Cardiac septum (tissue), 1 donor: ENCODE measurements around the gene TLR7. TPM values are rescaled to one million over a fixed set of nuclear protein-coding genes. Genes with fewer than 3 reads are reported as not detected.

Experiments
- DNase-seq: peaks from one replicate; pipeline ENCODE4 v3.0.0-alpha.2; 2020; ENCODE audit warnings: low spot score
- intact Hi-C: fragments of 100-400 bp; cut with DNase I; formaldehyde crosslinking; loops from one replicate; pipeline ENCODE4 v1.14.0; 2022
- total RNA-seq: library from RNA; stranded (reverse); fragmentation: NEBNext Ultra II Directional; extraction: Animal tissue kit (Norgen Biotek cat#: 25700); gene quantifications from one replicate; pipeline ENCODE4 v1.2.1, GENCODE V29; 2021
- donor health status: DM: no; HTN: no; CAD: no.

TLR7 gene
- total RNA-seq, 1 donor from 2014 or later, result 0.92 TPM

DNA sequence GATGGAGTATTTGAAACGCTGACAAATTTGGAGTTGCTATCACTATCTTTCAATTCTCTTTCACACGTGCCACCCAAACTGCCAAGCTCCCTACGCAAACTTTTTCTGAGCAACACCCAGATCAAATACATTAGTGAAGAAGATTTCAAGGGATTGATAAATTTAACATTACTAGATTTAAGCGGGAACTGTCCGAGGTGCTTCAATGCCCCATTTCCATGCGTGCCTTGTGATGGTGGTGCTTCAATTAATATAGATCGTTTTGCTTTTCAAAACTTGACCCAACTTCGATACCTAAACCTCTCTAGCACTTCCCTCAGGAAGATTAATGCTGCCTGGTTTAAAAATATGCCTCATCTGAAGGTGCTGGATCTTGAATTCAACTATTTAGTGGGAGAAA is 52.7 kb downstream of the TLR7 start:
- DNase-seq, result no peak
- intact Hi-C loops, result no loop called here

DNA sequence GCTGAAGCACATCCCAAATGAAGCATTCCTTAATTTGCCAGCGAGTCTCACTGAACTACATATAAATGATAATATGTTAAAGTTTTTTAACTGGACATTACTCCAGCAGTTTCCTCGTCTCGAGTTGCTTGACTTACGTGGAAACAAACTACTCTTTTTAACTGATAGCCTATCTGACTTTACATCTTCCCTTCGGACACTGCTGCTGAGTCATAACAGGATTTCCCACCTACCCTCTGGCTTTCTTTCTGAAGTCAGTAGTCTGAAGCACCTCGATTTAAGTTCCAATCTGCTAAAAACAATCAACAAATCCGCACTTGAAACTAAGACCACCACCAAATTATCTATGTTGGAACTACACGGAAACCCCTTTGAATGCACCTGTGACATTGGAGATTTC is 54.1 kb downstream of the TLR7 start:
- DNase-seq, result no peak
- intact Hi-C loops, result no loop called here

DNA sequence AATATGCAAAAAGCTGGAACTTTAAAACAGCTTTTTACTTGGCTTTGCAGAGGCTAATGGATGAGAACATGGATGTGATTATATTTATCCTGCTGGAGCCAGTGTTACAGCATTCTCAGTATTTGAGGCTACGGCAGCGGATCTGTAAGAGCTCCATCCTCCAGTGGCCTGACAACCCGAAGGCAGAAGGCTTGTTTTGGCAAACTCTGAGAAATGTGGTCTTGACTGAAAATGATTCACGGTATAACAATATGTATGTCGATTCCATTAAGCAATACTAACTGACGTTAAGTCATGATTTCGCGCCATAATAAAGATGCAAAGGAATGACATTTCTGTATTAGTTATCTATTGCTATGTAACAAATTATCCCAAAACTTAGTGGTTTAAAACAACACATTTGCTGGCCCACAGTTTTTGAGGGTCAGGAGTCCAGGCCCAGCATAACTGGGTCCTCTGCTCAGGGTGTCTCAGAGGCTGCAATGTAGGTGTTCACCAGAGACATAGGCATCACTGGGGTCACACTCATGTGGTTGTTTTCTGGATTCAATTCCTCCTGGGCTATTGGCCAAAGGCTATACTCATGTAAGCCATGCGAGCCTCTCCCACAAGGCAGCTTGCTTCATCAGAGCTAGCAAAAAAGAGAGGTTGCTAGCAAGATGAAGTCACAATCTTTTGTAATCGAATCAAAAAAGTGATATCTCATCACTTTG is 55.2 kb downstream of the TLR7 start:
- intact Hi-C loops, result no loop called here
- no peak for DNase-seq

DNA sequence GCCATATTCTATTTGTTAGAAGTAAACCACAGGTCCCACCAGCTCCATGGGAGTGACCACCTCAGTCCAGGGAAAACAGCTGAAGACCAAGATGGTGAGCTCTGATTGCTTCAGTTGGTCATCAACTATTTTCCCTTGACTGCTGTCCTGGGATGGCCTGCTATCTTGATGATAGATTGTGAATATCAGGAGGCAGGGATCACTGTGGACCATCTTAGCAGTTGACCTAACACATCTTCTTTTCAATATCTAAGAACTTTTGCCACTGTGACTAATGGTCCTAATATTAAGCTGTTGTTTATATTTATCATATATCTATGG is 55.7 kb downstream of the TLR7 start:
- no peak for DNase-seq
- intact Hi-C loops, result no loop called here

DNA sequence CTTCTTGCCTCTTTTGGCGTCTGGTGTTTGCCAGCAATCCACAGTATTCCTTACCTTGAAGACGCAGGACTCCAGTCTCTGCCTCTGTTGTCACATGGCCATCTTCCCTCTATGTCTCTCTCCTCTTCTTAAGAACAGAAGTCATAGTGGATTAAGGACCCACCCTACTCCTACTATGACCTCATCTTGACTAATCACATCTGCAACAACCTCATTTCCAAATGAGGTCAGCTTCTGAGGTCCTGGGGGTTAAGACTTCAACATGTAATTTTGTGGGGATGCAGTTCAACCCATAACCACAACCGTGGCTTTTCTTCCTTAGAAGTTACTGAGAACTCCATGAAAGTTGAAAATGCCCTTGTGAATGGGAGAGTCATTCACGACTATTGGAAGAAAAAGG is 62.8 kb downstream of the TLR7 start:
- intact Hi-C loops, result no loop called here
- DNase-seq, result no peak

DNA sequence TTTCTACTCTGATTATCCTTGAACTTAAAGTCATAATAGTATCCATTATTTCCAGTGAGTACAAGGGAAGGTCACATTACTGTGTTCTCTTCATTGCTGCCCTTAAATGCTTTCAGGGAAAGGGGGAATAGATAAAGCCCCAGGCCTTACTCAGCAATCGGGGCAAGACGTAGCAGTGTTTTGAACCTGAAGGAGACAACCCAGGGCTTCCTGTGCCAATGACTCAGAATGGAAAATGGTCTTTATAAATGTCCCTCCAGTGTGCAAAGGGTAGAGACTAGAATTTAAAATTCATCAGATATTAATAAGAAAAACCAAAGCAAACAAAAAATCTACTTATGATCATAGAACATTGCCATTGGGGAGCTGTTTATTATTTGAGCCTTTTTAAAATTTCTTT is 63.3 kb downstream of the TLR7 start:
- intact Hi-C loops, result no loop called here
- no peak for DNase-seq

DNA sequence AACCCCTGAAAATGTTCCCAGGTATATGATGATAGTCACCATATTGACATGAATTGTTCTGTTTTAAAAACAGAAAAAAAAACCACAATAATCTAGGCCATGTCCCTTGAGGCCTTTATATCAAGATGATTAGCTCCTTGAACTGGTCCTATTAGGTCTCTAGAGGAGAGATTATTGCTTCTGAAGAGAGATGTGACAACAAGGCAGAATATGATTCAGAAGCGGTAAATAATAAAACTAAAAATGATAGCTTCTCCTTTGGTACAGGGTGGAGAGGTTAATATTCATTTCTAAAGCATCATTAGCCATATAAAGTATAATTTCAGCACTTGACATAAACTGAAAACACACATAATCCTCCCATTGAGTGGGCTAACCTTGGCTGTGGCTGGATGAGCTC is 65.4 kb downstream of the TLR7 start:
- intact Hi-C loops, result no loop called here
- DNase-seq, result no peak

DNA sequence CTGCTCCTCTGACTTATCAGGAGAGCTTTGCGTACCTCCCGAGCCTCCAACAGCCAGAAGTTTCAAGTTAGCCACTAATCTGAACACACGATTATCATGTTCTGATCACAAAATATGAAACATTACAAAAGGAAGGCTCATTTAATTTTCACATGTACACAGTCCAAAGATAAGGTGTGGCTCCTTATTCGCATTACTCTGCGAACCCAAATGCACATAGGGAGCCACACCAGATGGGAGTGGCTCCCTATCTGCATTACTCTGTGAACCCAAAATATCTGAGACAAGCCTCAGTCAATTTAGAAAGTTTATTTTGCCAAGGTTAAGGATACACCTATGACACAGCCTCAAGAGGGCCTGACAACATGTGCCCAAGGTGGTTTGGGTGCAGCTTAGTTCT is 68.0 kb downstream of the TLR7 start:
- DNase-seq, result no peak
- intact Hi-C loops, result no loop called here

DNA sequence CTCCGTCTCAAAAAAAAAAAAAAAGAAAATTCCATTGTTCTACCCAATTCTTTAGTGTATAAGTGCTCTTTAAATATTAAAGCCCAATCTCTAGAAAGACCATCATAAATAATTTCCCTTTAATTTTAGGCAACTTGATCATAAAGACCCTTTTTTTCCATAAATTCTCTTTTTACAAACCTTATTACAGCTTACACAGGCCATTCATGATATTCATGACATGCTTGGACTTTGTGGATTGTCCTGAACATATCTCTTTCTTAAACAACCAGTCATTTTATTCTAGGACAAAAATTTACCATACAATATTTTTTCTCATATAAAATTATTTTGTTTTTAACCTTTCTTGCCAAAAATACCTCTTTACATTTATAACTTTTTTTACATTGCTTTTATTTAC is 70.1 kb downstream of the TLR7 start:
- DNase-seq, result no peak
- intact Hi-C loops, result no loop called here

Other genes starting within 250 kb of the TLR7 start
- 2.8 TPM for gene PRPS2, start 75.7 kb upstream of the TLR7 start, total RNA-seq
- 0.65 TPM for gene TLR8, start 39.5 kb downstream of the TLR7 start, total RNA-seq
- 921 TPM for gene TMSB4X, start 108.0 kb downstream of the TLR7 start, total RNA-seq
- not detected for gene FAM9C, start 177.5 kb downstream of the TLR7 start, total RNA-seq